Measurements from ENCODE around the gene RALBP1. TPM values are rescaled to one million over a fixed set of nuclear protein-coding genes. Genes with fewer than 3 reads are reported as not detected.

Gene RALBP1
- total and polyA plus RNA-seq, 4 donors, result 15.6 to 34.8 (median 21.0) TPM

GRCh38 chr18:9552616-9553015 lies 77.3 kb downstream of the RALBP1 start:
- no peak for DNase-seq (ENCODE audit: low spot score)
- Histone ChIP-seq H3K9ac (ENCODE audit: low read depth in 1 of 2, low read length in 2 of 2) (no peak overlapping the region), H3K4me1 (ENCODE audit: control insufficient read depth in 4 of 4, insufficient read depth in 4 of 4, low read length in 3 of 4) (peaks cover 0 to 9% (median 5%) of the 10 kb centered on the region in 4 donors), H3K27ac (ENCODE audit: low read depth in 1 of 2, low read length in 2 of 2) (no peak overlapping the region), H3K27me3 (ENCODE audit: control insufficient read depth in 4 of 4, insufficient read depth in 4 of 4, low read length in 3 of 4) (no peaks in the 10 kb centered on the region), H3K4me3 (ENCODE audit: low read depth in 1 of 3, low read length in 3 of 3) (no peak overlapping the region), H3K9me3 (ENCODE audit: control insufficient read depth in 4 of 4, low read length in 3 of 4) (no peaks in the 10 kb centered on the region), H3K36me3 (ENCODE audit: control insufficient read depth in 4 of 4, insufficient read depth in 3 of 4, low read depth in 1 of 4, low read length in 3 of 4) (peaks cover 7 to 41% (median 29%) of the 10 kb centered on the region in 4 donors)
- TF ChIP-seq MAX (IDR thresholded peaks at IDR 0.05), result no peak
- TF ChIP-seq RAD21 (IDR thresholded peaks at IDR 0.05), result no peak
- no peak for TF ChIP-seq FOXA1 (IDR thresholded peaks at IDR 0.05)
- no peak for TF ChIP-seq NR2F2 (IDR thresholded peaks at IDR 0.05)
- no peak for TF ChIP-seq SP1 (IDR thresholded peaks at IDR 0.05)
- no peak for TF ChIP-seq JUND (IDR thresholded peaks at IDR 0.05)
- TF ChIP-seq EGR1 (IDR thresholded peaks at IDR 0.05; ENCODE audit: low read depth in 2 of 2), result no peak
- no peak for TF ChIP-seq RXRA (IDR thresholded peaks at IDR 0.05)
- no peak for TF ChIP-seq TAF1 (conservative IDR thresholded peaks at IDR 0.05)
- TF ChIP-seq HNF4G (IDR thresholded peaks at IDR 0.05), result no peak
- no peak for TF ChIP-seq HNF4A (conservative IDR thresholded peaks at IDR 0.05)
- no peak for TF ChIP-seq REST (IDR thresholded peaks at IDR 0.05)
- WGBS, result 95% methylated on average over 4 of the region's 4 CpGs

- Histone ChIP-seq H3K4me3 (ENCODE audit: low read depth in 1 of 3, low read length in 3 of 3) (no peak overlapping the region), H3K9ac (ENCODE audit: low read depth in 1 of 2, low read length in 2 of 2) (no peak overlapping the region), H3K9me3 (ENCODE audit: control insufficient read depth in 4 of 4, low read length in 3 of 4) (no peaks in the 10 kb centered on the region), H3K36me3 (ENCODE audit: control insufficient read depth in 4 of 4, insufficient read depth in 3 of 4, low read depth in 1 of 4, low read length in 3 of 4) (peaks cover 7 to 18% (median 15%) of the 10 kb centered on the region in 4 donors), H3K4me1 (ENCODE audit: control insufficient read depth in 4 of 4, insufficient read depth in 4 of 4, low read length in 3 of 4) (peaks cover 2 to 22% (median 12%) of the 10 kb centered on the region in 4 donors), H3K27me3 (ENCODE audit: control insufficient read depth in 4 of 4, insufficient read depth in 4 of 4, low read length in 3 of 4) (no peaks in the 10 kb centered on the region), H3K27ac (ENCODE audit: low read depth in 1 of 2, low read length in 2 of 2) (peak overlapping the region; percentile 56 to 60)
- 51% methylated on average over 13 of the region's 13 CpGs for WGBS
- DNase-seq (ENCODE audit: low spot score), result no peak
- TF ChIP-seq HNF4A (conservative IDR thresholded peaks at IDR 0.05) (peak; percentile 67 to 83), ZBTB33 (IDR thresholded peaks at IDR 0.05) (peak; percentile 25), RXRA (IDR thresholded peaks at IDR 0.05) (peak; percentile 82 to 83), HNF4G (IDR thresholded peaks at IDR 0.05) (peak; percentile 15), JUND (IDR thresholded peaks at IDR 0.05) (peak in 1 of 2 donors; percentile 25), EGR1 (IDR thresholded peaks at IDR 0.05; ENCODE audit: low read depth in 2 of 2) (no peak), SP1 (IDR thresholded peaks at IDR 0.05) (peak; percentile 67), FOXA1 (IDR thresholded peaks at IDR 0.05) (no peak), FOXA2 (IDR thresholded peaks at IDR 0.05) (no peak)
Observed at GRCh38 chr18:9557250-9557943, 82.1 kb downstream of the RALBP1 start.
